WTC11 (cell line): ENCODE data around the gene ITGA11.

Experiments
- CREB1 ChIP-seq: sonication (generic); formaldehyde crosslinking; IDR thresholded peaks from 2 replicates; pipeline ENCODE4 v1.8.0; 2023; ENCODE audit warnings: mild to moderate bottlenecking, missing genetic modification reagents
- CREM ChIP-seq: sonication (generic); formaldehyde crosslinking; IDR thresholded peaks from 2 replicates; pipeline ENCODE4 v1.8.1; 2022; ENCODE audit warnings: mild to moderate bottlenecking, missing genetic modification reagents, moderate library complexity
- GABPB1 ChIP-seq: sonication (generic); formaldehyde crosslinking; IDR thresholded peaks from 2 replicates; pipeline ENCODE4 v1.8.1; 2023; ENCODE audit warnings: mild to moderate bottlenecking, missing genetic modification reagents
- NR2C2 ChIP-seq: sonication (generic); formaldehyde crosslinking; IDR thresholded peaks from 2 replicates; pipeline ENCODE4 v1.8.0; 2022; ENCODE audit warnings: mild to moderate bottlenecking, missing genetic modification reagents
- SMAD3 ChIP-seq: sonication (generic); formaldehyde crosslinking; IDR thresholded peaks from 2 replicates; pipeline ENCODE4 v1.8.0; 2022; ENCODE audit warnings: missing genetic modification reagents, mild to moderate bottlenecking, borderline replicate concordance
- ZNF121 ChIP-seq: sonication (generic); formaldehyde crosslinking; IDR thresholded peaks from 2 replicates; pipeline ENCODE4 v1.8.0; 2023; ENCODE audit warnings: missing genetic modification reagents
- TF ChIP-seq, protein P1 (sequence below): sonication (generic); formaldehyde crosslinking; IDR thresholded peaks from 2 replicates; pipeline ENCODE4 v1.8.0; 2023; ENCODE audit warnings: missing genetic modification reagents
- TF ChIP-seq, protein P2 (sequence below): sonication (generic); formaldehyde crosslinking; IDR thresholded peaks from 2 replicates; pipeline ENCODE4 v1.8.1; 2023; ENCODE audit warnings: mild to moderate bottlenecking, moderate library complexity, missing genetic modification reagents
- TF ChIP-seq, protein P3 (sequence below): fragments of 200-600 bp; IDR thresholded peaks from 2 replicates; pipeline ENCODE4 v1.8.0; 2022; ENCODE audit warnings: antibody characterized with exemption
- TF ChIP-seq, protein P4 (sequence below): sonication (generic); formaldehyde crosslinking; IDR thresholded peaks from 2 replicates; pipeline ENCODE4 v1.8.0; 2022; ENCODE audit warnings: mild to moderate bottlenecking, missing genetic modification reagents
- TF ChIP-seq, protein P5 (sequence below): sonication (generic); formaldehyde crosslinking; IDR thresholded peaks from 2 replicates; pipeline ENCODE4 v1.8.1; 2022; ENCODE audit warnings: mild to moderate bottlenecking, moderate library complexity, missing genetic modification reagents

DNA sequence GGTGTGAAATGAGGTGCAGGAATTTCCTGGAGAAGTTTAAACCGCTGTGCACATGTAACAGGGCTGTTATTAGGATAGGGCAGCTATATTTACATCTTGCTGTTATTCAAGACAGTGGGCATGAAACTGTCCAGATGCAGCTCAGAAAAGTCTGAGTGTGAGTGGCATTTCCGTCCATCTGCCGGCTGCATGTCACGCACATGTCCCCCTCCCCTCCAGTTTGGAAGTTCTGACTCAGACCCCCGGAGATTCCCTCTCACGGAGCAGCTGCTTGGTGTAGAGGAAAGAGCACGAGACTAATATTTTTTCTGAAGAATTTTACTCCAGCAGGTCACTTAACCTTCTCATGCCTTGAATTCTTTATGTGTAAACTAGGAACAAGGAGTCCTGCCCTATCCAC is 84.6 kb downstream of the ITGA11 start:
- TF ChIP-seq, protein P1, sequence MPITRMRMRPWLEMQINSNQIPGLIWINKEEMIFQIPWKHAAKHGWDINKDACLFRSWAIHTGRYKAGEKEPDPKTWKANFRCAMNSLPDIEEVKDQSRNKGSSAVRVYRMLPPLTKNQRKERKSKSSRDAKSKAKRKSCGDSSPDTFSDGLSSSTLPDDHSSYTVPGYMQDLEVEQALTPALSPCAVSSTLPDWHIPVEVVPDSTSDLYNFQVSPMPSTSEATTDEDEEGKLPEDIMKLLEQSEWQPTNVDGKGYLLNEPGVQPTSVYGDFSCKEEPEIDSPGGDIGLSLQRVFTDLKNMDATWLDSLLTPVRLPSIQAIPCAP (CRISPR knock-in tag): no peak
- TF ChIP-seq, protein P2, sequence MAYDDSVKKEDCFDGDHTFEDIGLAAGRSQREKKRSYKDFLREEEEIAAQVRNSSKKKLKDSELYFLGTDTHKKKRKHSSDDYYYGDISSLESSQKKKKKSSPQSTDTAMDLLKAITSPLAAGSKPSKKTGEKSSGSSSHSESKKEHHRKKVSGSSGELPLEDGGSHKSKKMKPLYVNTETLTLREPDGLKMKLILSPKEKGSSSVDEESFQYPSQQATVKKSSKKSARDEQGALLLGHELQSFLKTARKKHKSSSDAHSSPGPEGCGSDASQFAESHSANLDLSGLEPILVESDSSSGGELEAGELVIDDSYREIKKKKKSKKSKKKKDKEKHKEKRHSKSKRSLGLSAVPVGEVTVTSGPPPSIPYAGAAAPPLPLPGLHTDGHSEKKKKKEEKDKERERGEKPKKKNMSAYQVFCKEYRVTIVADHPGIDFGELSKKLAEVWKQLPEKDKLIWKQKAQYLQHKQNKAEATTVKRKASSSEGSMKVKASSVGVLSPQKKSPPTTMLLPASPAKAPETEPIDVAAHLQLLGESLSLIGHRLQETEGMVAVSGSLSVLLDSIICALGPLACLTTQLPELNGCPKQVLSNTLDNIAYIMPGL (CRISPR knock-in tag): no peak
- TF ChIP-seq, protein P3, sequence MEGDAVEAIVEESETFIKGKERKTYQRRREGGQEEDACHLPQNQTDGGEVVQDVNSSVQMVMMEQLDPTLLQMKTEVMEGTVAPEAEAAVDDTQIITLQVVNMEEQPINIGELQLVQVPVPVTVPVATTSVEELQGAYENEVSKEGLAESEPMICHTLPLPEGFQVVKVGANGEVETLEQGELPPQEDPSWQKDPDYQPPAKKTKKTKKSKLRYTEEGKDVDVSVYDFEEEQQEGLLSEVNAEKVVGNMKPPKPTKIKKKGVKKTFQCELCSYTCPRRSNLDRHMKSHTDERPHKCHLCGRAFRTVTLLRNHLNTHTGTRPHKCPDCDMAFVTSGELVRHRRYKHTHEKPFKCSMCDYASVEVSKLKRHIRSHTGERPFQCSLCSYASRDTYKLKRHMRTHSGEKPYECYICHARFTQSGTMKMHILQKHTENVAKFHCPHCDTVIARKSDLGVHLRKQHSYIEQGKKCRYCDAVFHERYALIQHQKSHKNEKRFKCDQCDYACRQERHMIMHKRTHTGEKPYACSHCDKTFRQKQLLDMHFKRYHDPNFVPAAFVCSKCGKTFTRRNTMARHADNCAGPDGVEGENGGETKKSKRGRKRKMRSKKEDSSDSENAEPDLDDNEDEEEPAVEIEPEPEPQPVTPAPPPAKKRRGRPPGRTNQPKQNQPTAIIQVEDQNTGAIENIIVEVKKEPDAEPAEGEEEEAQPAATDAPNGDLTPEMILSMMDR: no peak
- TF ChIP-seq, protein P4, sequence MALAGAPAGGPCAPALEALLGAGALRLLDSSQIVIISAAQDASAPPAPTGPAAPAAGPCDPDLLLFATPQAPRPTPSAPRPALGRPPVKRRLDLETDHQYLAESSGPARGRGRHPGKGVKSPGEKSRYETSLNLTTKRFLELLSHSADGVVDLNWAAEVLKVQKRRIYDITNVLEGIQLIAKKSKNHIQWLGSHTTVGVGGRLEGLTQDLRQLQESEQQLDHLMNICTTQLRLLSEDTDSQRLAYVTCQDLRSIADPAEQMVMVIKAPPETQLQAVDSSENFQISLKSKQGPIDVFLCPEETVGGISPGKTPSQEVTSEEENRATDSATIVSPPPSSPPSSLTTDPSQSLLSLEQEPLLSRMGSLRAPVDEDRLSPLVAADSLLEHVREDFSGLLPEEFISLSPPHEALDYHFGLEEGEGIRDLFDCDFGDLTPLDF (CRISPR knock-in tag): no peak
- TF ChIP-seq GABPB1: no peak
- no peak for TF ChIP-seq NR2C2 (CRISPR knock-in tag)
- TF ChIP-seq, protein P5, sequence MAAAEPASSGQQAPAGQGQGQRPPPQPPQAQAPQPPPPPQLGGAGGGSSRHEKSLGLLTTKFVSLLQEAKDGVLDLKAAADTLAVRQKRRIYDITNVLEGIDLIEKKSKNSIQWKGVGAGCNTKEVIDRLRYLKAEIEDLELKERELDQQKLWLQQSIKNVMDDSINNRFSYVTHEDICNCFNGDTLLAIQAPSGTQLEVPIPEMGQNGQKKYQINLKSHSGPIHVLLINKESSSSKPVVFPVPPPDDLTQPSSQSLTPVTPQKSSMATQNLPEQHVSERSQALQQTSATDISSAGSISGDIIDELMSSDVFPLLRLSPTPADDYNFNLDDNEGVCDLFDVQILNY (CRISPR knock-in tag): no peak
- TF ChIP-seq ZNF121: no peak
- no peak for TF ChIP-seq CREB1 (CRISPR knock-in tag)
- no peak for TF ChIP-seq CREM (CRISPR knock-in tag)
- TF ChIP-seq SMAD3 (CRISPR knock-in tag): no peak
